ENCODE results near the gene ADH1C.
"Not testable (repeated sequence)": the region's sequence is repeated elsewhere in the genome, so short reads cannot be mapped to it uniquely, and the experiment has no call there.

ADH1C gene

GRCh38 chr4:99352602-99353537 is at the start of gene ADH1C:
ADH1C (minus strand) TSS chr4:99352746; CDS start chr4:99352675, 71 bp downstream.
- DNase-seq, result no peak

GRCh38 chr4:99400831-99401230 is 48.3 kb upstream of the ADH1C start:
- DNase-seq, result no peak

- DNase-seq, result no peak
Measured at GRCh38 chr4:99399017-99399416, 46.5 kb upstream of the ADH1C start.

GRCh38 chr4:99395595-99396364 is 43.2 kb upstream of the ADH1C start:
- DNase-seq, result no peak

- DNase-seq, result no peak
Measured at GRCh38 chr4:99394896-99395295, 42.4 kb upstream of the ADH1C start.

GRCh38 chr4:99390055-99390454 is 37.5 kb upstream of the ADH1C start:
- no peak for DNase-seq

GRCh38 chr4:99389606-99390005 is 37.1 kb upstream of the ADH1C start:
- DNase-seq, result no peak

- DNase-seq, result no peak
Measured at GRCh38 chr4:99383833-99384392, 31.4 kb upstream of the ADH1C start.

- no peak for DNase-seq
Measured at GRCh38 chr4:99383399-99383798, 30.9 kb upstream of the ADH1C start.

GRCh38 chr4:99382745-99383360 is 30.3 kb upstream of the ADH1C start:
- no peak for DNase-seq

GRCh38 chr4:99381588-99382175 is 29.1 kb upstream of the ADH1C start:
- DNase-seq, result no peak

- DNase-seq, result no peak
Measured at GRCh38 chr4:99379571-99379970, 27.0 kb upstream of the ADH1C start.

GRCh38 chr4:99378876-99379275 is 26.3 kb upstream of the ADH1C start:
- DNase-seq, result no peak

GRCh38 chr4:99377341-99377740 is 24.8 kb upstream of the ADH1C start:
- DNase-seq, result not testable (repeated sequence)

- not testable (repeated sequence) for DNase-seq
Measured at GRCh38 chr4:99372464-99372863, 19.9 kb upstream of the ADH1C start.

GRCh38 chr4:99367817-99368216 is 15.3 kb upstream of the ADH1C start:
- not testable (repeated sequence) for DNase-seq

GRCh38 chr4:99366491-99366890 is 13.9 kb upstream of the ADH1C start:
- DNase-seq, result no peak

- DNase-seq, result no peak
Measured at GRCh38 chr4:99362768-99363167, 10.2 kb upstream of the ADH1C start.

- no peak for DNase-seq
Measured at GRCh38 chr4:99361899-99362275, 9.3 kb upstream of the ADH1C start.

GRCh38 chr4:99361268-99361898 is 8.8 kb upstream of the ADH1C start:
- DNase-seq, result no peak

- DNase-seq, result no peak
Measured at GRCh38 chr4:99359480-99360204, 7.1 kb upstream of the ADH1C start.

GRCh38 chr4:99357948-99358347 is 5.4 kb upstream of the ADH1C start:
- DNase-seq, result no peak

Data from DMS153 (cell line).